ENCODE measurements around the gene CRTAC1. TPM values are rescaled to one million over a fixed set of nuclear protein-coding genes. Genes with fewer than 3 reads are reported as not detected.

Gene CRTAC1
- total RNA-seq, 1 experiment from 2014 or later = 0.46 TPM

- no CpG with 5 or more reads among the region's 11 CpGs for WGBS (ENCODE audit: extremely low coverage, insufficient read length, low lambda C conversion rate)
- no peak overlapping the region for H3K4me2 ChIP-seq (ENCODE audit: insufficient read depth, insufficient read length, low read length)
- no peak overlapping the region for H3K4me3 Mint-ChIP-seq
These were observed 125.8 kb downstream of the CRTAC1 start for GRCh38 chr10:97904576-97904975.

More at GRCh38 chr10:97904576-97904975, 125.8 kb downstream of the CRTAC1 start:
- Histone ChIP-seq H2BK12ac (ENCODE audit: insufficient read length, low read depth, low read length) (no peak overlapping the region), H3K79me2 (ENCODE audit: insufficient read depth, low read length) (no peaks in the 10 kb centered on the region), H3K23ac (ENCODE audit: insufficient read length, low read depth, low read length) (no peak overlapping the region), H3K56ac (ENCODE audit: insufficient read length, low read depth, low read length) (no peak overlapping the region), H2BK15ac (ENCODE audit: low read depth, low read length) (no peak overlapping the region), H3K4me1 (ENCODE audit: insufficient read depth, low read length) (no peaks in the 10 kb centered on the region), H3K27ac (ENCODE audit: insufficient read length, low read depth, low read length) (no peak overlapping the region), H3T11ph (ENCODE audit: low read length) (no peak overlapping the region), H2BK5ac (ENCODE audit: insufficient read length, low read length) (no peak overlapping the region), H3K9ac (ENCODE audit: extremely low read depth, insufficient read length, low read length) (no peak overlapping the region), H2AFZ (ENCODE audit: low read length) (no peak overlapping the region), H4K91ac (ENCODE audit: insufficient read length, low read depth, low read length) (no peak overlapping the region), H4K5ac (ENCODE audit: insufficient read length, low read depth, low read length) (no peak overlapping the region), H2AK5ac (ENCODE audit: insufficient read length, low read length) (no peak overlapping the region), H3K23me2 (ENCODE audit: insufficient read length, low read depth, low read length, poor library complexity, severe bottlenecking) (no peaks in the 10 kb centered on the region), H3K4ac (ENCODE audit: low read depth, low read length) (no peak overlapping the region), H2BK20ac (ENCODE audit: low read depth, low read length, poor library complexity, severe bottlenecking) (no peak overlapping the region), H3K9me3 (ENCODE audit: control insufficient read depth, low read depth, low read length) (no peaks in the 10 kb centered on the region), H3K14ac (ENCODE audit: insufficient read depth, low read length) (no peak overlapping the region), H3K27me3 (ENCODE audit: insufficient read depth, low read length) (no peaks in the 10 kb centered on the region), H3K79me1 (ENCODE audit: insufficient read depth, low read depth, low read length, poor library complexity, severe bottlenecking) (no peaks in the 10 kb centered on the region), H4K8ac (replicated peaks; ENCODE audit: insufficient read length, low read depth, low read length) (no peak overlapping the region), H3K18ac (ENCODE audit: insufficient read length, low read depth, low read length) (no peak overlapping the region), H4K20me1 (ENCODE audit: control insufficient read depth, insufficient read depth, insufficient read length) (peaks cover 4% of the 10 kb centered on the region), H2BK120ac (ENCODE audit: low read depth, low read length, poor library complexity, severe bottlenecking) (no peak overlapping the region)
- no peak for TF ChIP-seq CTCF (conservative IDR thresholded peaks at IDR 0.05)
- Mint-ChIP-seq H3K36me3 (ENCODE audit: insufficient read depth in 1 of 3, low read depth in 3 of 3) (no peaks in the 10 kb centered on the region), H3K27me3 (ENCODE audit: low read depth) (peaks cover 5% of the 10 kb centered on the region), H3K27ac (no peak overlapping the region), H3K9me3 (no peaks in the 10 kb centered on the region), H3K4me1 (peaks cover 12 to 20% of the 10 kb centered on the region in 2 experiments)
- no peak for DNase-seq

All from H9 (cell line).